Stimulated activated naive CD4-positive, alpha-beta T cell treated with Interleukin-2 at 50 U/mL for 16 hours (primary cell): ENCODE data around the gene DOCK11.

Experiments used
- DNase-seq: peaks from one replicate; lab custom pipeline; 2025; lab: John Stamatoyannopoulos, UW

Gene DOCK11

DNA sequence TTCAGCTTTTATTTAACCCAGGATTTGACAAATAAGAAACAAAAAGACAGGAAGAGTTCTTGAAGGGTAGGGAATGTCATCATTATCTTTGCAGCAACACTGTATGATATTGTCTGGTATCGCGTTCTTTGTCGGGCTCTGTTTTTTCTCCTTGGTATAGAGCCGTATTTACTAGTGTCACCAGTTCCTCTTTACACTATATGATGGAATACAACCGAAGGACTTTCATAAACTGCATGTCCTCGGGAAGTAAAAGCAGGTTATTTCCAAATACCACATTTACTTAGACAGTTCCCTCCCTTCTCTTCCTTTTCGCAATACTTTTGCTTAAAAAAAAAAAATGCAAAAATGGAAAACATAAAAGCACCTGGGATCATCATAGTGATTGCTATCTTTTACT lies 135.2 kb downstream of the DOCK11 start:
- no peak for DNase-seq

DNA sequence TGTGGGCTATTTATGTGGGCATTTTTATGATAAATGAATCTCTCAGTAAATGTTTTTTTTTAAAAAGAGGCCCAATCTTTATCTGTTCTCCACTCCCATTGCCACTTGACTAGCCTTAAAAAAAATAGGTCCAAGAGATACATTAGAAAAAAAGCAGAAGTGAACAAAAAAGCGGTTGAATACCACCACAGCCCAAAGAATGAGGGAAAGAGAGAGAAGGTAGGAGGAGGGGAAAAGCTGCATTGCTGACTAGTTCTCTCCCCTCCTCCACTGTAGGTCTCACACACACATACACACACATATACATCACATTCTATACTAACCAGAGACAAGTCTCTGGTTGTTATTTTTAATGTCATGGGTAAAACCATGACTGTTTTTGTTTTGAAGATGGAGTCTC lies 136.0 kb downstream of the DOCK11 start:
- no peak for DNase-seq

DNA sequence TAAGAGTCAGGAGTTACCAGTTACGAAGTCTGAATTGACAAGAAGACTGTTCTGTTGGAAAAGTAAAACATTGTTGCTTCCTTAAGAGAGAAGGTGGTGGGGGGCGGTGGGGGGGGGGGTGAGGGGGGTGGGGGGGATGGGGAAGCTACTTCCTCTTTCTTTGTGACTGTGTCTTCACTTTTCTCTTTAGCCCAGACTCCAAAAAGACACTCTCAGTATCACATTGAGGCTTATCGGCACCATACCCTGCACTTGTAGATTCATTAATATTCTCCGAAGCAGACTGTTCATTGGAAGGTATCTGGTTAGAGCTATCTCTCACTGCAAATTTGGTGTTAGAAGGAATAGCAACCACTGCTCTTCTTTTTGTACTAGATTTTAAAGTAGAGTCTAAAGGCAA lies 137.2 kb downstream of the DOCK11 start:
- no peak for DNase-seq

DNA sequence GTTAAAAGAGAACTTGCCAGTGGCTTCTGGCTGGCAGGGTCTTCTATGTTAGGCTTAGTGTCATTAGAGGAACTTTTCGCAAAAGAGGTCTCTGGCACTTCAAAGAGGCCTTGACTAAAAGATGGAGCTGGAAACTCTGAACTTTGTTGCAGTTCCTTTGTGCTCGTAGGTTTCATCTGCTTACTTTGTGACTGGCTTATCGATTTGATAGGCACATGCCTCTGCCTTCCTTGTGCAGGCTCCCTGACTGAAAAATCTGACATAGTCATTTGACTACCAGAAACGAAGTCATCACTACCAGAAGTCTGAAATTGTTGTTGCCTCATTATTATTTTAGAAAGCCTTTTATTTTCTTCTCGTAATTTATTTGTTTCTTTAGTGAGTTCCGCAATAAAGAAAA lies 137.9 kb downstream of the DOCK11 start:
- no peak for DNase-seq

DNA sequence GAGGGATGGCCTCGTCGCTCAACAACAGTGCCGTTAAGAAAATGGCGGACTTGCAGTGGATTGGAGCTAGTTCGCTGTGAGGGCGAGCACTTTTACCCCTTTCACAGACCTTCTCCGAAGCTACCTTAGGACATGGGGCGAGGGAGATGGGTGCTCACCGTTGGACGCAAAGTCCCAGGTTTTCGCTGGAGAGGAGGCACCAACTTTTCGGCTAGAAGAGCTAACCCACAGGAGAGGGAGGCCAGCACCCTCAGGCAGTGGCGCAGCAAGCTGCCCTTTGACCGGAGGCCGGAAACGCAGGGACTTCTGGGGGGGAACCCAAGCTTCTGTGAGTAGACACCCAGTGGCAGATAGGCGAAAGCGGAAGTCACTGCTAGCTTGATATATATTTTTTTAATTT lies 138.7 kb downstream of the DOCK11 start:
- no peak for DNase-seq

DNA sequence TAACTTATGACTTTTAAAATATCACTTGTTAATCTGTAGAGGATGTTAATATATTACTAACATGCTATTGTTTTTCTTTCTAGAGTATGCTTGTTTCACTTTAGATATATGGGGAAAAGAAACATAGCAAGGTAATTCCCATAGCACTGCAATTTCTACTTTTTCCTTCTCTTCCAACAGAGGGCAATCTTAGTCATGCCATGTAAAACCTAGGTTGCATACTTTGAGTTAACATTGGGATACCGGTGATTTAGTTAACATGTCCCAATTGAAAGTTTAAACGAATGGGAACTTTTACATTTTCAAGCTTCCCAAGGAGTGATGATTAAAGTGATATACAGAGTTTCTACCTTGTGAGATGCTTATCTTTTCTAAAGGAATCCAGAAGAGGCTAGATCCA lies 142.4 kb downstream of the DOCK11 start:
- no peak for DNase-seq

DNA sequence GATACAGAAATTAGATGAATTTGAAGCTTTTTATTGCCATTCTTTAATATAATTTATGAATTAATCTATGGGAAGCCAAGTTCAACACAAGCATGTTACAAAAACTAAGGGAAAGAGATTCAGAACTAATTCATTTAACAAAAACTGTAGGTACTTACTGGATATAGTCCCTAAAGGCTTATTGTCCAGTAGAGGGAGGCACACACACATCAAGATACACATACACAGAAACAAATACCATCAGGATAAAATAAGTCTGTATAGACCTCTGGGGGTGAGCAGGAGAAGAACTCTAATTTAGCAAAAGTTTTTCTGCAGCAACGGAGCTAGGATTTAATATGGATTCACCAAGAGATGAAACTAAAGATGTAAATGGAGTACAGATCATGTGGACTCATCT lies 148.8 kb downstream of the DOCK11 start:
- no peak for DNase-seq

DNA sequence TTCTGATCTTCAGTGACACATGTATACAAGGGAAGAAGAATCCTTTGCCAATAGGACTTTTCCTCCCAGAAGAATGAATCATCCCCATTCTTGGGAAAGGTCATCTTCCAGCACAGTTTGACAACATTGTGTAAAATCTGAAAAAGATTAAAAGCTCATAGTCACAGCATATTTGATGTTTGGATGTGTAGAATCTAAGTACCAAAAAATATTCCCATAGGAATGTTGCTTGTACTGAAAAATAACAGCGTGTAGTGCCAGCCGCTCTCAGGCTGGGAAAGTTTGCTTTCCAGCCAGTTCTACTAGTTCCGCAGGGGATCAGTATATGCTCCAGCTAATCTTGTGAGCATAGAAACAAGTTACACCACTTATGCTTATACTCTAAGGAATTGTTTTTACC lies 157.1 kb downstream of the DOCK11 start:
- DNase-seq, result no peak

DNA sequence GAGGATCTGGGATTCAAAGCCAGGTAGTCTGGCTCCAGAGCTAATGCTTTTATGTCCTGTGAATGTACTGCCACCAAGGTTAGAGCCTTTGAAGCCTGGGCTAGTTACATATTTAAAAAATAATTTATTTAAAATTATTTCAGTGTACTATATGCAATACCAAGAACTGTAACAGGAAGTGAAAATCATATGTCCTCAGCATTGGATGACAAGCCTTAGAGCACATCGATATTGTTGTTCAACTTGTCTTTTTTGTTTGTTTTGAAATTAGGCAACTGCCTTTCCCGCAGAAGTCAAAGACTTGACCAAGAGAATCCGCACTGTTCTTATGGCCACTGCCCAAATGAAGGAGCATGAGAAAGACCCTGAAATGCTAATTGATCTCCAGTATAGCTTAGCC lies 158.7 kb downstream of the DOCK11 start:
- no peak for DNase-seq

DNA sequence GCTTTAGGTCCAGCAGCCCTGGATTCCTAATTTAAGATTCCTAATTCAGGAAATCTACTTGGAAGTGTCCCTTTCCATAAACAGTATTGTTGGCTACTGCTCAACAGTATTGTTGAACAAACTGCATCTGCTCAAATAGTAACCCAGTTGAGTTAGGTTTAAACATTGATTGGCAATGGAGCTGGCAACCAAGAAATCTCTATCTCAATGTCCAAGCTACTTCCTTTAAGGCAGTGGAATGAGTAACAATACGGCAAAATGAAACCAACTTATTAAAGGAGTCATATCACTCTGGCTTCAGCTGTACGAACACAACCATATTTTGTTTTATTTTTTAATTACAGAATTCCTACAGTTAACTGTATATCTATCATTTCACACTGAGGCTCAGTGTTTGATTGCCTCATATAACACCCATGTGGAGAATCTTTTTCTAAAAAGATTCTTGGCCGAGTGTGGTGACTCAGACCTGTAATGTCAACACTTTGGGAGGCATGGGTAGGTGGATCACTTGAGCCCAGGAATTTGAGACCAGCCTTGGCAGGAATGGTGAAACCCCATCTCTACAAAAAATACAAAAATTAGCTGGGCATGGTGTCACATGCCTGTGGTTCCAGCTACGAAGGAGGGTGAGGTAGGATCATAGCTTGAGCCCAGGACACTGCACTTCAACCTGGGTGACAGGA lies 160.1 kb downstream of the DOCK11 start:
- DNase-seq, result no peak

DNA sequence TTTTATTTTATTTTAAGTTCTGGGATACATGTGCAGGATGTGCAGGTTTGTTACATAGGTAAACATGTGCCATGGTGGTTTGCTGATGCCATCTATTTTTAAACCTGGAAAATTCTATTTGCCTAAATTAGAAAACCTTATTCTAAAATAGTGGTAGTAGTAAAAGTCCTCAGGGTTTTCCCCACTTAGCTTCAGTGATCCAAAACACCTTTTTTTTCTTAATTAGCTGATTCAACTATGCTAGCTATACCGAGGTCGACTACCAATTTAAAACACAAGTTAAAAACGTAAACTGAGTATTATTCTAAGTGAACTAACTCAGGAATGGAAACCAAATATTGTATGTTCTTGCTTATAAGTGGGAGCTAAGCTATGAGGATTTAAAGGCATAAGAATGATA lies 161.8 kb downstream of the DOCK11 start:
- DNase-seq, result no peak

DNA sequence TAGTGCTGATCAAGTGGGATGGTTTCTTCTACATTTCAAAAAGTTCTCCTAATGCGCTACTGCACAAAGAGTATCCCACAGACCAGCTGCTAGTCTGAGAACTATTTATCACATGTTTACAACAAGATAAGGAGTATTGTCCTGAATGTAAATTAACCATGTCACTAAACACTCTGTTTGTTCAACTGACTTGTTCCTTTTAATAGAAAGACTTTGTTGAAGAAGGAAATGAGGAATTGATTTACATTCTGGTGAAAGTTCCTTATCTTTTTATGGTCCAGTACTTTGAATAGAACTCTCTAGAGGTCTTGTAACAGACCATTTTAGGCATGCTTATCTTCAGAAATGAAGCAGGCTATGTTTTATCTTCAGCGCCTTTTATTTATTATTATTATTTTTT lies 164.5 kb downstream of the DOCK11 start:
- no peak for DNase-seq

DNA sequence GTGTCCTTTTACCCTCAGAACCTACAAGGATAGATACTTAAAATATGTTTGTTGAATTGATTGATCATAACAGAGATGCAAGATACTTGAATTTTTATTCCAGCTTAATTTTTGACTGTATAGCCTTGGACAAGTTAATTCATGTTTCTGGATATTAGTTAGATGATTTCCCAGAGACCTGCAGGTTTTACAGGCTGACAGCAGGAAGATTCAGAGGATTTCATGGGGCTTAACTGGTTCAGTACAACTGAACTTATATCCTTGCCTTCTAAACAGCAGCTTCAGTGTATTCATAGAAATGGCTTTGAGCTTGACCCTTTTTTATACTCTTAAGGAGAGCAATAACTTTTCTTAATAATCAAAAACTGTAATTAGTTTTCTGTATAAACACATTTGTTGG lies 169.6 kb downstream of the DOCK11 start:
- DNase-seq, result no peak

DNA sequence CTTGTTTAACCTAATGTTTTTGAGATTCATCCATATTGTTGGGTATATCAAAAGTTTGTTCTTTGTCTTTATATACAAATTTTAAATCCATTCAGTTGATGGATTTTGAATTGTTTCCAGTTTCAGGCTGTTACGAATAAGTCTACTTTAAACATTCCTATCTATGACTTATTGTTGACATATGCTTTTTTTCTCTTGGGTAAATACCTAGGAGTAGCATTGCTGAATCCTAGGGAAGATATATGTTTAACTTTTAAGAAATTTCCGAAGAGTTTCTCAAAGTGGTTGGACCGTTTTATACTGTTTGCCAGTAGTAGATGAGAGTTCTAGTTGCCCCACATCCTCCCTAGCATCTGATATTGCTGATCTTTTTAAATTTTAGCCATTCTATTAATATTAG lies 170.9 kb downstream of the DOCK11 start:
- no peak for DNase-seq

DNA sequence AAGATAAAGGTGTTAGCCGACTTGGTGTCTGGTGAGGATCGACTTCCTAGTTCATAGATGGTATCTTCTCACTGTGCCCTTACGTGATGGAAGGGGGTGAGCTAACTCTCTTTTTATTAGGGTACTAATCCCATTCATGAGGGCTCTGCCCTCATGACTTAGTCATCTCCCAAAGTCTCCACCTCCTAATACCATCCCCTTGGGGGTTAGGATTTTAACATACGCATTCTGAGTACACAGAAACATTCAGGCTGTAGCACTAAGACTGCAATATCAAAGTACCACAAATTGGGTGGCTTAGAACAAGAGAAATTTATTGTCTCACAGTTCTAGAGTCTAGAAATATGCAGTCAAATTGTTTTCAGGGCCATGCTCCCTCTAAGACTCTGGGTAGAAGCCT lies 173.8 kb downstream of the DOCK11 start:
- DNase-seq, result no peak

DNA sequence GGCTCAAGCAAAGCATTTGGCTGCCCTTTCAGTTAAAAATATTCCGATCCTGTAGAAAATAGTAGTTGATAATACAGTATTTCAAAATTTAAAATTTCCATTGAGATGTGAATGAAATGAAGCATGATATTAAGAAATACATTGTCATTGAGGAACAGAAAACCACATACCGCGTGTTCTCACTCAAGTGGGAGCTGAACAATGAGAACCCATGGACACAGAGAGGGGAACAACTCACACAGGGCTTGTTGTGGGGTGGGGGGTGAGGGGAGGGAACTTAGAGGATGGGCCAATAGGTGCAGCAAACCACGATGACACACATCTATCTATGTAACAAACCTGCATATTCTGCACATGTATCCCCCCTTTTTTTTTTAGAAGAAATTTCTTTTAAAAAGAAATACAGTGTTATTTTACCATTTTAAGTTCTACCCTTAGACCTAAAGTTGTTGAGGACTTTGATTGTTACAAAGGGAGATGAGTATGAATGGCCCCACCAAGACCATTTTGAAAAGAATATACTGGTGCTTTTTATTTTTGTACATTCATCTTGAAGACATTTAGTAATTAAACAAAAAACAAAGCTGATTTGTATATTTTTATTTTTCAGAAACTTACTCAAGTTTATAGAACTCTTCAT lies 179.8 kb downstream of the DOCK11 start:
- no peak for DNase-seq

DNA sequence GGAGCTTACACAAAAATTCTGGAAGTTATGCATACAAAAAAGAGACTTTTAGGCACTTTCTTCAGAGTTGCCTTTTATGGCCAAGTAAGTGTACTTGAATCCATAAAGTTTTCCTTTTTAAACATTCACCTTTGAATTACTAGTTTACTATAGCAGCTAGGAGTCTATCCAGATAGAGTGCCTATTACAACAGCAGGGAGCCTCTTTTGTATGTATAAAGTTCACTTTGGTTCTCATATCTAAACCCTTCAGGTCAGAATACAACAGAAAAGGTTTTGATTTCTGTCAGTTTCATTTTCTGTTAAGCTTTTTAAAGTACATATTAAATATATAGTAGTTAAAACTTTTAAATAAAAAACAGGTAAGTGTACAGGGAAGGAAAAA lies 180.3 kb downstream of the DOCK11 start:
- no peak for DNase-seq

DNA sequence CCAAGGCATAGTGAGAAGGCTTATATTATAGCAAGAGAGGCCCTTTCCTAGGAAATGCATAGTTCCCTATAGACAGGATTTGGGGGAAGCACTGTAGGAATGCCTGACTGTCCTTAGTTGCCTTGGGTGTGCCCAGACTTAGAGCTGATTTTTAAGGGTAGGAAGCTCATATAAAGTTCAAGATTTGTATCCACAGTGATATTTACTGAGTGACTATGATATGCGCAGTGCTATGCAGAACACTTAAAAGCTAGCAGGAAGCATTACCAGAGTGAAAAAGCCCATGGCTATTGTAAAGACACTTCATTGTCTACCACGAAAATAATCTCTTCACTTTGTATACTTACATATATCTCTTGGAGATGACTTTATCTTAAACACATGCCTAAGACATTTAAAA lies 181.7 kb downstream of the DOCK11 start:
- DNase-seq, result no peak

DNA sequence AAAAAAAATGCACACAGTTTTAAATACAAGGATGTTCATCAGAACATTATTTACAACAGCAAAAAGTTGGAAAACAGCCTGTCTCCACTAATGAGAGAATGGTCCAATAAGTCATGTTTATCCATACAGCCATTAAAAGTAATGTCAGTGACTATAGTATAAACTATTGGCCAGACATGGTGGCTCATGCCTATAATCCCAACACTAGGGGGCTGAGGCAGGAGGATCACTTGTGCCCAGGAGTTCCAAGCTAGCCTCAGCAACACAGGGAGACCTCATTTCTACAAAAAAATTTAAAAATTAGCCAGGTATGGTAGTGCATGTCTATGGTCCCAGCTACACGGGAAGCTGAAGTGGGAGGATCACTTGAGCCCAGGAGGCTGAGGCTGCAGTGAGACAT lies 183.7 kb downstream of the DOCK11 start:
- DNase-seq, result no peak

DNA sequence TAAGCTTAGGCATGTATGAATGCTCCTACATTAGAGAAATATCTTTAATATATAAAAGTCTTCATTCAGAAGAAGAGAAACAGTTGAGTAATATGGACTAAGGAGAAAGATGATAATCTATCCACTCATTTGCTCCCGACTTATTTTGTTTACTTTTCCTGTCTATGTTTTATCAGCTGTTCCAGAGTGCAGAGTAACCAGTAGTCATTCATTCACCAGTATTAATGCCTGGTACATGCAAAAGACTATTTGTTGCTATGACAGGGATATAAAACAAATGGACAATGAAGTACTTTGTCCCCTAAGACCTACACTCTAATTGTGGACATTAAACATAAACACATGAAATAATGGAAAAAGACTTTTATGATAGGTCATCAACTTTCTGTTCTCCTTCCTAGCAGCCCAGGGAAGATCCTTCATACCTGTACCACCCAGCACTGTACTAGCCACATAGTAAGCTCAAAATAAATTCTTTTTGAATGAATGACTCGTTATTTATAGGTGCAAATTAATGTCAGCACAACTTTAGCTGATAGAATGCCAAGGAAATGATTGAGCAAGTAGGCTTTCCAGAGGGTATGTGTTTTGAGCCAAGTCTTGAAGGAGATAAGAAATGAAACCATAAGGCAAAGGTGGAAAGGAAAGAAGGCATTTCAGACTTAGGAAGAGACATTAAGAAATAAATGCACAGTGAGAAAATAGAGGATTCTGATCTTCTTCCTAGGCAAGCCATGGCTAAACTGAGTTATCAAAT lies 186.8 kb downstream of the DOCK11 start:
- DNase-seq, result no peak

DNA sequence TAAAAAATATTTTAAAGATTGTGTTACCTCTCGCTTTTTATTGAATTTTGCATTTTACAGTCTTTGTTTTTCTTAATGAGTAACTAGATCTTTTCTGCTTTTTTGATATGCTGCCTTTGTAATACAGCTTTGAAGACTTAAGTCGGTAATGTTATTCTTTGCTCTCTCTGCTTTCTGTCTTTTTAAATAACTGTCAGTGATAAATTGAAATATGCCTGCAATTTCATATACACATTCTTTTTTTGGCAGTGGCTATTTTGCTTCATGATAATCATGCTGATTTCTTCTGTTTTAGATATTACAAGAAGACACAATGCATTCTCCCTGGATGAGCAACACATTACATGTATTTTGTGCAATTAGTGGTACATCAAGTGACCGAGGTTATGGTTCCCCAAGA lies 189.8 kb downstream of the DOCK11 start:
- DNase-seq, result no peak

DNA sequence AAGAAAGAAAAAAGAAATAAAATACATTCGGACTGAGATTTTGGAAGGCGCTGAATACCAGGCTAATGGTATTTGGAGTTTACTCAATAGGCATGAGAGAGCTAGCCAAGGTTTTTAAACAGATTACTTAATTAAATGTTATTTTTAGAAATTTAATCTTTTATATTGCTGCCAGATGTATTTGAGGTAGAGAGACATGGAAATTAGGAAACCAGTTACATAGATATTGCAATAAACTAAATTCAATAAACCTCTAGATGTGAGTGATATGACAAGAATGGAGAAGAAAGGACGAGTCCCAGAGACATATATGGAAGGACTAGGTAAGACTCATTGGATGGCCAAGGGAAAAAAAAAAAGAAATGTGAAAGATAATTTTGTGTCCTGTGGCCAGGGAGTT lies 193.3 kb downstream of the DOCK11 start:
- DNase-seq, result no peak

DNA sequence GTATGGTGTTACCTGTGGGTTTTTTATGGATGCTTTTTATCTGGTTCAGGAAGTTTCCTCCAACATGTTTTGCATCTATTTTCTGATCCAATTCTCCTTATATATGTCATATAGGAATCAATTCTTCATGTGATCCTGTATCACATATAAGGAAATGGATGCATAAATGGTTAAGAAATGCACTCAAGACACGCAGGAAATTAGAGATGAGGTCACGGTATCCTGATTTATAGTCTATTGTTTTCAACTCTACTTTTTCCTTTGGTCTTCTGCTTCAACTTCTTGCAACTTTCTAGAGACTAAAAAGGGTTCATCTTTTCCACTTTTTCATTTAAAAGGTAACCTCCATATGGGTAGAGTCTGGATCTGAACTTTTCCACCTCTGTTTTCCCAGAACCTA lies 198.2 kb downstream of the DOCK11 start:
- DNase-seq, result no peak

DNA sequence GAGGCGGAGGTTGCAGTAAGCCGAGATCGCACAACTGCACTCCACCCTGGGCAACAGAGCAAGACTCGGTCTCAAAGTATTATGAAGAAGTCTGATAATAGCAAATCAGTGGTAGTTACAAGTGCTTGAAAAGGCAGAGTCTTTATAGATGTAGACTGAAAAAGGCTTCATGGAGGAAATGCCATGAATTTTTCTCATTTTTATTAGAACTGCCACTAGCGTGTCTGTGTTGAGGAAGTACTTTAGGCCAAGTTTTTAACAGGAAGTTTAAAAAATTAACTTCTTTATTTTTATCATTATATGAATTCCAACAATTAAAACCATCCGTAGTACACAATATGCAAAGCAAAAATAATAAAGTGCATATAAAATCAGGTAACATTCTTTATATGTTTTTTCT lies 199.0 kb downstream of the DOCK11 start:
- DNase-seq, result no peak
